ENCODE measurements around the gene CHST11. TPM values are rescaled to one million over a fixed set of nuclear protein-coding genes. Genes with fewer than 3 reads are reported as not detected.

Gene CHST11
- total RNA-seq, 2 experiments from 2014 or later = 53.4 to 53.6 TPM

DNA sequence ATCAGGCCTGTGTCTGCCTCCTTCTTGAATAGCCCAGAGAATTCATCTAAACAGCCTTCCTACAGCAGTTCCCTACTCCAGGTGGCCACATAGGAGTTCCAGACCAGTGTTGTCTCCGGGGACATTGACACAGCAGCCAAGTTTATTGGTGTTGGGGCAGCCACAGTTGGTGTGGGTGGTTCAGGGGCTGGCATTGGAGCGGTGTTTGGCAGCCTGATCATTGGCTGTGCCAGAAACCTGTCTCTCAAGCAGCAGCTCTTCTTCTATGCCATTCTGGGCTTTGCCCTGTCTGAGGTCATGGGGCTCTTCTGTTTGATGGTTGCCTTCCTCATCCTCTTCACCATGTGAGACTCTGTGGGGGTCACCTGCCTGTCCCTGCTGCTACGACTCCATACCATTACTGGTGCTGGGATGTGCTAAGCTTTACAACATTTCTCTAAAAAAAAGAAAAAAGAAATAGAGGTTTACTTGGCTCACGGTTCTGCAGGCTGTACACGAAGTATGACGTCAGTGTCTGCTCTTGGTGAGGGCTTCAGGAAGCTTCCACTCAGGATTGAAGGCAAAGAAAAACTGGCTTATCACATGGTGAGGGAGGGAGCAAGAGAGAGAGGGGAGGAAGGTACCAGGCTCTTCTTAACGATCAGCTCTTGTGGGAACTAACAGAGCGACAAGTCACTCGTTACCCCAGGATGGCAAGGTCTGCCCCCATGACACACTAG is 57.5 kb downstream of the CHST11 start:
- H3K4me1 ChIP-seq (ENCODE audit: insufficient read depth, low read length) = peaks cover 19% of the 10 kb centered on the region
- H3K27me3 ChIP-seq (ENCODE audit: control insufficient read depth in 1 of 2, insufficient read depth in 2 of 2, low read length in 2 of 2) = no peaks in the 10 kb centered on the region
- DNase-seq (no peak), ATAC-seq (ENCODE audit: poor library complexity) (no peak)
- no peaks in the 10 kb centered on the region for H3K9me3 Mint-ChIP-seq
- peaks cover 11% of the 10 kb centered on the region for H3K36me3 Mint-ChIP-seq (ENCODE audit: low read depth)
- no peaks in the 10 kb centered on the region for H3K27me3 Mint-ChIP-seq
- no peaks in the 10 kb centered on the region for H3K9me3 ChIP-seq (ENCODE audit: control insufficient read depth in 1 of 2, insufficient read depth in 1 of 2, low read length in 2 of 2)
- intact Hi-C loops (cut with DNase I, micrococcal nuclease) = no loop called here
- H3K36me3 ChIP-seq (ENCODE audit: insufficient read depth, low read length) = no peaks in the 10 kb centered on the region
- CTCF ChIA-PET = interaction anchor here (0.7 to 0.9 kb wide), 2 partner anchors 33 to 43 kb away, joined by 3 read pairs; no protein-coding TSS in a partner anchor
- no peak overlapping the region for H3K27ac ChIP-seq (ENCODE audit: low read depth in 1 of 2, low read length in 2 of 2)
- no peak overlapping the region for H3K4me3 ChIP-seq (ENCODE audit: low read length)
- H3K4me1 Mint-ChIP-seq (ENCODE audit: low read depth) = peaks cover 81% of the 10 kb centered on the region
- POLR2A ChIA-PET = no interaction called here
- H3K4me3 Mint-ChIP-seq = no peak overlapping the region
- TF ChIP-seq, protein P1, sequence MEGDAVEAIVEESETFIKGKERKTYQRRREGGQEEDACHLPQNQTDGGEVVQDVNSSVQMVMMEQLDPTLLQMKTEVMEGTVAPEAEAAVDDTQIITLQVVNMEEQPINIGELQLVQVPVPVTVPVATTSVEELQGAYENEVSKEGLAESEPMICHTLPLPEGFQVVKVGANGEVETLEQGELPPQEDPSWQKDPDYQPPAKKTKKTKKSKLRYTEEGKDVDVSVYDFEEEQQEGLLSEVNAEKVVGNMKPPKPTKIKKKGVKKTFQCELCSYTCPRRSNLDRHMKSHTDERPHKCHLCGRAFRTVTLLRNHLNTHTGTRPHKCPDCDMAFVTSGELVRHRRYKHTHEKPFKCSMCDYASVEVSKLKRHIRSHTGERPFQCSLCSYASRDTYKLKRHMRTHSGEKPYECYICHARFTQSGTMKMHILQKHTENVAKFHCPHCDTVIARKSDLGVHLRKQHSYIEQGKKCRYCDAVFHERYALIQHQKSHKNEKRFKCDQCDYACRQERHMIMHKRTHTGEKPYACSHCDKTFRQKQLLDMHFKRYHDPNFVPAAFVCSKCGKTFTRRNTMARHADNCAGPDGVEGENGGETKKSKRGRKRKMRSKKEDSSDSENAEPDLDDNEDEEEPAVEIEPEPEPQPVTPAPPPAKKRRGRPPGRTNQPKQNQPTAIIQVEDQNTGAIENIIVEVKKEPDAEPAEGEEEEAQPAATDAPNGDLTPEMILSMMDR (IDR thresholded peaks at IDR 0.05) = no peak
- H3K27ac Mint-ChIP-seq = no peak overlapping the region

- Histone ChIP-seq H3K9me3 (ENCODE audit: control insufficient read depth in 1 of 2, insufficient read depth in 1 of 2, low read length in 2 of 2) (no peaks in the 10 kb centered on the region), H3K4me1 (ENCODE audit: insufficient read depth, low read length) (peaks cover 26% of the 10 kb centered on the region), H3K27me3 (ENCODE audit: control insufficient read depth in 1 of 2, insufficient read depth in 2 of 2, low read length in 2 of 2) (no peaks in the 10 kb centered on the region), H3K4me3 (ENCODE audit: low read length) (no peak overlapping the region), H3K27ac (ENCODE audit: low read depth in 1 of 2, low read length in 2 of 2) (no peak overlapping the region), H3K36me3 (ENCODE audit: insufficient read depth, low read length) (no peaks in the 10 kb centered on the region)
- Mint-ChIP-seq H3K27ac (no peak overlapping the region), H3K27me3 (no peaks in the 10 kb centered on the region), H3K4me1 (ENCODE audit: low read depth) (peaks cover 81% of the 10 kb centered on the region), H3K36me3 (ENCODE audit: low read depth) (no peaks in the 10 kb centered on the region), H3K4me3 (no peak overlapping the region), H3K9me3 (no peaks in the 10 kb centered on the region)
- CTCF ChIA-PET = interaction anchor here (0.7 to 2.1 kb wide), 2 partner anchors 42 to 134 kb away, joined by 3 to 7 read pairs; no protein-coding TSS in a partner anchor
- POLR2A ChIA-PET = interaction anchor here (1.4 to 1.6 kb wide), 2 partner anchors 57 to 59 kb away, joined by 3 to 5 read pairs; partner anchors contain the start of gene CHST11
- DNase-seq = no peak
- intact Hi-C loops (cut with DNase I, micrococcal nuclease) = loop anchor here in 1 of 2 experiments (5.0 kb wide), 1 partner anchor 134 kb away; no protein-coding TSS in a partner anchor
- TF ChIP-seq, protein P1 (IDR thresholded peaks at IDR 0.05) = no peak
- no peak for ATAC-seq (ENCODE audit: poor library complexity)
These were observed 59.2 kb downstream of the CHST11 start for GRCh38 chr12:104515899-104516298.

DNA sequence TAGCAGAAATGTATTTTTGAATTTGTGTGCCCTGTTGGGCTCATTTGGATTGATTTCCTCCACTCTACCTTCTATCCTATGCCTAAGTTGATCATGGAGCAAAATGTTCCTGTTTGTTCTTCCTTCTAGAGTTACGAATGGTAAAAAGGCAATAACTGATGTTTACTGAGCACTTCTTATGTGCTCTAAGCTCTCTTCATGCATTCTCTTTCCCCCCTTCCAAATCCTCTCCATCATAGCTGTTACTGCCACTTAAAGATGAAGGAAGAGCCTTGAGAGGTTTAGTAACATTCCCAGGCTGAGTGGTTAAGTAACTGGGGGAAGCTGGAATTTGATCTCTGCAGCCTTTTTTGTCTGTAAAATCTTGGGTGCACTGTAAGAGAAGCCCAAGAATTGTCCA is 60.1 kb downstream of the CHST11 start:
- H3K36me3 Mint-ChIP-seq (ENCODE audit: low read depth) = no peaks in the 10 kb centered on the region
- ChIA-PET POLR2A (interaction anchor here (1.4 kb wide), 1 partner anchor 58 kb away, joined by 3 read pairs; no protein-coding TSS in a partner anchor), CTCF (interaction anchor here (2.1 kb wide), 1 partner anchor 135 kb away, joined by 7 read pairs; no protein-coding TSS in a partner anchor)
- H3K27ac Mint-ChIP-seq = no peak overlapping the region
- DNase-seq (no peak), ATAC-seq (ENCODE audit: poor library complexity) (no peak)
- H3K4me3 Mint-ChIP-seq = no peak overlapping the region
- no peaks in the 10 kb centered on the region for H3K9me3 Mint-ChIP-seq
- Histone ChIP-seq H3K4me3 (ENCODE audit: low read length) (no peak overlapping the region), H3K27ac (ENCODE audit: low read depth in 1 of 2, low read length in 2 of 2) (no peak overlapping the region), H3K36me3 (ENCODE audit: insufficient read depth, low read length) (no peaks in the 10 kb centered on the region), H3K9me3 (ENCODE audit: control insufficient read depth in 1 of 2, insufficient read depth in 1 of 2, low read length in 2 of 2) (no peaks in the 10 kb centered on the region), H3K27me3 (ENCODE audit: control insufficient read depth in 1 of 2, insufficient read depth in 2 of 2, low read length in 2 of 2) (no peaks in the 10 kb centered on the region), H3K4me1 (ENCODE audit: insufficient read depth, low read length) (peaks cover 32% of the 10 kb centered on the region)
- intact Hi-C loops (cut with DNase I, micrococcal nuclease) = loop anchor here in 1 of 2 experiments (5.0 kb wide), 1 partner anchor 135 kb away; no protein-coding TSS in a partner anchor
- no peaks in the 10 kb centered on the region for H3K27me3 Mint-ChIP-seq
- peaks cover 83% of the 10 kb centered on the region for H3K4me1 Mint-ChIP-seq (ENCODE audit: low read depth)
- TF ChIP-seq, protein P1 (IDR thresholded peaks at IDR 0.05) = no peak

Data from CD4-positive, alpha-beta T cell (primary cell).